HUES64 (cell line): ENCODE measurements around the gene DENND1C.

ENCODE experiments used
- H3K27ac ChIP-seq: 2 replicates; pipeline ENCODE4 v1.7.0; 2013; ENCODE audit warnings: low read depth, low read length, inconsistent platforms
- H3K27me3 ChIP-seq: 2 replicates; pipeline ENCODE4 v1.6.1; 2013; ENCODE audit warnings: mild to moderate bottlenecking, low read length; ENCODE audit not compliant: insufficient read depth
- H3K36me3 ChIP-seq: 2 replicates; pipeline ENCODE4 v1.6.1; 2013; ENCODE audit warnings: mild to moderate bottlenecking, low read length; ENCODE audit not compliant: insufficient read depth
- H3K4me1 ChIP-seq: 2 replicates; pipeline ENCODE4 v1.6.1; 2013; ENCODE audit warnings: mild to moderate bottlenecking, low read length, moderate library complexity; ENCODE audit not compliant: insufficient read depth
- H3K4me3 ChIP-seq: 2 replicates; pipeline ENCODE4 v1.5.1; 2013; ENCODE audit warnings: mild to moderate bottlenecking, low read length, moderate library complexity
- H3K9ac ChIP-seq: 2 replicates; pipeline ENCODE4 v1.6.1; 2013; ENCODE audit warnings: mild to moderate bottlenecking, low read depth, low read length
- H3K9me3 ChIP-seq: 2 replicates; pipeline ENCODE4 v1.6.1; 2013; ENCODE audit warnings: low read depth, low read length; ENCODE audit not compliant: insufficient read depth
- WGBS: fragments of 150-250, 120-280 bp; methylation state at CpG from one replicate; pipeline ENCODE4 v1.1.7; 2013; ENCODE audit warnings: missing lambda C conversion rate; 5-methylcytosine and 5-hydroxymethylcytosine counted together

DENND1C gene

GRCh38 chr19:6417713-6418561, 63.6 kb downstream of the DENND1C start:
- H3K9ac ChIP-seq = no peak overlapping the region
- peaks cover 94% of the 10 kb centered on the region for H3K36me3 ChIP-seq
- no peaks in the 10 kb centered on the region for H3K4me1 ChIP-seq
- no peak overlapping the region for H3K27ac ChIP-seq
- H3K9me3 ChIP-seq = no peaks in the 10 kb centered on the region
- 94% methylated on average over 33 of the region's 33 CpGs for WGBS
- H3K4me3 ChIP-seq = no peak overlapping the region
- H3K27me3 ChIP-seq = no peaks in the 10 kb centered on the region
